ENCODE results near the gene EIF4E3.

Gene EIF4E3

GRCh38 chr3:71649757-71650156 lies 75.4 kb downstream of the EIF4E3 start:
- no peak for DNase-seq (ENCODE audit: low read depth)

DNA sequence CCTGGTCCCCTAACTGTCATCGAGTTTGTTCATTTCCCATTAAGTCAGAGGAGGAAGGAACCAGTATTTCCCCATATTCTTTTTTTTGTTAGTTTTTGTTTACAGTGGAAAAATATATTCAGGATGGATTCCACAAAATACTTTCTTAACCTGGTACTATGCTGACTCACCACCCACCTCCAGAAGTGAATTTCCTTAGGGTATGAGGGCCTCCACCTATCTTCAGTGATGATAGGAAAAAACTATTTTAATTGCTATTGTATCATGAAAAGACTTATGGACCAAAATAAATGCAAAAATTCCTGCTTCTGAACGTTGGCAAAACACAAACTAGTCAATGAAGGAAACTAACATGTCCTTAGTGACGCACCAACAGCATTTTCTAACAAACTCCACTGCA lies 77.5 kb downstream of the EIF4E3 start:
- no peak for DNase-seq (ENCODE audit: low read depth)

DNA sequence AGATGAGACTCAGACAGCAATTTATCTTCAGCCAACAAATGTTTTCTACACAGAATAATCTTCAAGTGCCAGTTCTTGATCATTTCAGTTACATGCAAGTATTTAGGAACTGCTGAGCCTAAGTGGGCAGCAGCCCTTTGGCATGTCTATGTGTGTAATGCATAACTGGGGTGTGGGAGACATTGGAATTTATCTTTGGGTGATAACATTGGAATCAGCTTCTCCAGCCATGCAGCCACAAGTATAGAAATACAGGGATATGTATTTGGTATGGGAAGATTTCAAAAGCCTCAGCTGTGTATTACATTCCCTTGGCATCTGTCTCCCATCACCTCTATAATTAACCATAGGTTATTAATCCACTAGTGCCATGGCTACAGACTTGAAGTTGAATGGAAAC lies 78.2 kb downstream of the EIF4E3 start:
- no peak for DNase-seq (ENCODE audit: low read depth)

GRCh38 chr3:71645140-71645539 lies 80.1 kb downstream of the EIF4E3 start:
- no peak for DNase-seq (ENCODE audit: low read depth)

DNA sequence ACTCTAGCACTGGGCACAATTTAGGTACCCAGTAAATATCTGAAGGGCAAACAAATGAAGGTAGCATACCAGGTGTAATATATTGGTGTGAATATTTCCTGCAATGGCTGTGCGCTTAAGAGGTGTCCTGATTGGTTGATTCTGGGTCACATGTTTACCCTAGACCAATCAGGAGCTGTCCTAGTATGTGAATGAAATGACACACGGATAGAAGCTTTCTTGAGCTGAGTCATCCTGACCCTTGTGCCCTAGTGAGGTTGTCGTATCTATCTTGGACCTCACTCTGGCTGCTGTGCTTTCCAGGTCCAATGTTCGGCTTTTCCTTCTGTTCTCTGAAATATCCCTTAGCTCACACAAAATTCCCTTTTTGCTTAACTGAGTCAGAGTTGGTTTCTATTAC lies 83.5 kb downstream of the EIF4E3 start:
- no peak for DNase-seq (ENCODE audit: low read depth)

- DNase-seq (ENCODE audit: low read depth): no peak
Measured at GRCh38 chr3:71640331-71640983, 84.7 kb downstream of the EIF4E3 start.

DNA sequence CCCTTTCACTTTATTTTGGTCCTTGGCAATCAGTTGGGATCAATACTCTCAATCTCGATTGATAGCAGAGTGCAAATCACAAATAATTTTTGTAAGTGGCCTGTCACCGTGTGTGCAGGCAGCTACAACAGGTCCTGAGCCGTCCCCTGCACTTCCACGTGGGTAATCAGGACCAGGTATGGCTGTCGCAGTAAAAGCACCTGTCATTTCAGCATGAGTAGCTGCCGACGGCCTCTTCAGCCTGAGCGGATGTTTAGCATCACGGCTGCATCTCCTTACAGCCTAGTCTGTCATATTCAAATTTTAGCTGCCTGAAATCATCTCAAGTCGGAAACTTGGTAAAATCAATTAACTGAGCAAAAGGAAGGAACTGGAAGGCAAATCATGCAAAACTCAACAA lies 88.7 kb downstream of the EIF4E3 start:
- DNase-seq (ENCODE audit: low read depth): no peak

DNA sequence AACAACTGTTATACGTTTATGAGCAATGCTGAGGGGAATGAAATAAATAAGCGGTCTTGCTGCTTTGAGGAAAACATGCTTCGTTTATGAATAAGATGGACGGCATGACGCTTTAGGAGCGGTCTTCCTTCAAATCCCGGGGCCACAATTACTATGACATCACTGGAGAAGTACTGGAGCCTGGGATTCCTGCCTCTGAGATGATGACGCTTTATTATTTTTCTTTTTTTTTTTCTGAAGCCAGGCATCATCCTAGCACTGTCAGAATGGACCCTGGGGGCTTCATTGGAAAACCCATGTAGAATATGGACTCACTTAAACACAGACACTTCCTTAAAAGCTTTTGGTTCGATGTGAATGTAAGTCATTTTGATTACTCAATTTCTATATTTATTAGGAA lies 89.2 kb downstream of the EIF4E3 start:
- DNase-seq (ENCODE audit: low read depth): no peak

- DNase-seq (ENCODE audit: low read depth): no peak
Measured at GRCh38 chr3:71634671-71635070, 90.5 kb downstream of the EIF4E3 start.

- no peak for DNase-seq (ENCODE audit: low read depth)
Measured at GRCh38 chr3:71629711-71630110, 95.5 kb downstream of the EIF4E3 start.

DNA sequence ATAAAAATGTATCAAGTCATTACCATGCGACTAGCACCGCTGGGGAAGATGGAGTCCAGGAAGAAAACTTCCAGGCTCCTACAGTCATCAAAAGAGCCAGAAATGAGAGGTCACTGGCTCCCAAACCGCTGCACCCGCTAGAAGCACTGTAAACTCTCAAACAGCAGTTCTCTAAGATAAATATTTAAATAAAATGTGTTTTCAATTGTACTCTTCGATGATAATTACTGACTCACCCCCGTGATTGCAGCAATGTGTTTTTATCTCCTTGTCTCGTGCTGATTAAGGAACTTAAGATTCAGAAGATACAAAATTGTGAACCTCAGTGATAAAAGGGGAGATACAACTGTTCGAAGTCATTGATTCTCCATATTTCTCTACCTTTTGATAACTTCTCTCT lies 95.9 kb downstream of the EIF4E3 start:
- DNase-seq (ENCODE audit: low read depth): no peak

- no peak for DNase-seq (ENCODE audit: low read depth)
Measured at GRCh38 chr3:71628522-71628921, 96.7 kb downstream of the EIF4E3 start.

- no peak for DNase-seq (ENCODE audit: low read depth)
Measured at GRCh38 chr3:71625676-71626075, 99.5 kb downstream of the EIF4E3 start.
